CD4-positive, alpha-beta T cell treated with Interleukin-17A for 4 hours (primary cell): ENCODE measurements around the gene MAD1L1.

Source experiments
- DNase-seq: peaks from one replicate; pipeline ENCODE4 v3.0.0-alpha.2; 2020; ENCODE audit warnings: mixed read lengths

MAD1L1 gene

GRCh38 chr7:2199528-2199927 lies 33.2 kb downstream of the MAD1L1 start:
- DNase-seq = no peak

GRCh38 chr7:2198760-2199159 lies 34.0 kb downstream of the MAD1L1 start:
- no peak for DNase-seq

GRCh38 chr7:2198206-2198605 lies 34.5 kb downstream of the MAD1L1 start:
- no peak for DNase-seq

- DNase-seq = no peak
Observed at GRCh38 chr7:2197436-2198155, 35.1 kb downstream of the MAD1L1 start.

- DNase-seq = no peak
Observed at GRCh38 chr7:2196381-2197378, 36.1 kb downstream of the MAD1L1 start.

GRCh38 chr7:2195400-2196246 lies 37.1 kb downstream of the MAD1L1 start:
- DNase-seq = no peak

GRCh38 chr7:2193575-2194305 lies 39.0 kb downstream of the MAD1L1 start:
- DNase-seq = no peak

GRCh38 chr7:2192831-2193534 lies 39.8 kb downstream of the MAD1L1 start:
- no peak for DNase-seq

GRCh38 chr7:2191016-2191415 lies 41.7 kb downstream of the MAD1L1 start:
- DNase-seq = no peak

- no peak for DNase-seq
Observed at GRCh38 chr7:2190531-2190930, 42.2 kb downstream of the MAD1L1 start.

GRCh38 chr7:2186166-2186565 lies 46.6 kb downstream of the MAD1L1 start:
- DNase-seq = no peak

- no peak for DNase-seq
Observed at GRCh38 chr7:2185715-2186114, 47.0 kb downstream of the MAD1L1 start.

- no peak for DNase-seq
Observed at GRCh38 chr7:2182461-2182860, 50.3 kb downstream of the MAD1L1 start.

- no peak for DNase-seq
Observed at GRCh38 chr7:2181077-2181854, 51.5 kb downstream of the MAD1L1 start.

- DNase-seq = no peak
Observed at GRCh38 chr7:2180081-2180480, 52.7 kb downstream of the MAD1L1 start.

GRCh38 chr7:2175514-2175913 lies 57.2 kb downstream of the MAD1L1 start:
- DNase-seq = no peak

- no peak for DNase-seq
Observed at GRCh38 chr7:2175091-2175490, 57.7 kb downstream of the MAD1L1 start.

GRCh38 chr7:2173189-2173827 lies 59.4 kb downstream of the MAD1L1 start:
- DNase-seq = no peak

GRCh38 chr7:2172311-2173188 lies 60.2 kb downstream of the MAD1L1 start:
- DNase-seq = no peak
